Activated CD4-positive, alpha-beta T cell treated with anti-CD3 and anti-CD28 coated beads, Interleukin-2, amount 50 U/mL, for 1 hour (primary cell): Measurements from ENCODE around the gene ENTPD2.
"Not testable (repeated sequence)": the region's sequence is repeated elsewhere in the genome, so short reads cannot be mapped to it uniquely, and the experiment has no call there.

Experiments used
- DNase-seq: peaks from one replicate; pipeline ENCODE4 v3.0.0-alpha.2; 2020

ENTPD2 gene

GRCh38 chr9:137063311-137064026 is 9.6 kb upstream of the ENTPD2 start:
- no peak for DNase-seq

GRCh38 chr9:137062798-137063197 is 8.9 kb upstream of the ENTPD2 start:
- not testable (repeated sequence) for DNase-seq

GRCh38 chr9:137062384-137062783 is 8.5 kb upstream of the ENTPD2 start:
- no peak for DNase-seq

GRCh38 chr9:137058521-137059234 is 4.8 kb upstream of the ENTPD2 start:
- no peak for DNase-seq

- DNase-seq, result no peak
These were observed 3.7 kb upstream of the ENTPD2 start for GRCh38 chr9:137057545-137057944.

- DNase-seq, result no peak
These were observed 3.0 kb upstream of the ENTPD2 start for GRCh38 chr9:137056739-137057415.

GRCh38 chr9:137055385-137056364 is 1.8 kb upstream of the ENTPD2 start:
- no peak for DNase-seq

GRCh38 chr9:137054932-137055384 is 1.1 kb upstream of the ENTPD2 start:
- DNase-seq, result no peak

GRCh38 chr9:137052998-137053943 is 590 bp downstream of the ENTPD2 start:
- DNase-seq, result no peak

- DNase-seq, result no peak
These were observed 1.6 kb downstream of the ENTPD2 start for GRCh38 chr9:137052293-137052692.

- no peak for DNase-seq
These were observed 2.6 kb downstream of the ENTPD2 start for GRCh38 chr9:137051145-137051724.

- no peak for DNase-seq
These were observed 3.3 kb downstream of the ENTPD2 start for GRCh38 chr9:137050570-137050969.

GRCh38 chr9:137049544-137050449 is 4.1 kb downstream of the ENTPD2 start:
- peak; percentile 58 for DNase-seq

GRCh38 chr9:137048655-137049543 is 5.0 kb downstream of the ENTPD2 start:
- no peak for DNase-seq

GRCh38 chr9:137046088-137046787 is 7.6 kb downstream of the ENTPD2 start, which contains the start of gene NPDC1:
NPDC1 (minus strand) TSS chr9:137046177; CDS start chr9:137045989, 188 bp downstream.
- DNase-seq, result peak; percentile 82

GRCh38 chr9:137045294-137046087 is 8.4 kb downstream of the ENTPD2 start:
- no peak for DNase-seq
